ENCODE results near the gene CACFD1.

DNA sequence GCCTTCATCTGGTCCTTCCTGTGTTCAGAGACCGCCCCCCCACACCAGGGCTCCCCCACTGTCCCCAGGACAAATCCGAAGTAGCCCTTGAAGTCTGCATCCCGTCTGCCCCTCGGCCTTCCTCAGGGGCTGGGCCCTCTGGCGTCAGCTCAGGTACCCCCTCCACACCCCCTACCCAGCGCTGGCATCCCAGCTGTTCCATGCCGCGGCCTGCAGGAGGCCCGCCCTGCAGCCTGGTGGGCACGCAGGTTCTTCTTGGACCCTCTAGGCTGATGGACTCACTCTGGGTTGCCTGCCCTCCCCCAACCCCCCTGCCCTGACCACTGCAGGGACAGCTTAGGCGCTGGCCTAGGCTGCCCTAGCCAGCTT lies 12.5 kb downstream of the CACFD1 start:
- TF ChIP-seq, protein P1, sequence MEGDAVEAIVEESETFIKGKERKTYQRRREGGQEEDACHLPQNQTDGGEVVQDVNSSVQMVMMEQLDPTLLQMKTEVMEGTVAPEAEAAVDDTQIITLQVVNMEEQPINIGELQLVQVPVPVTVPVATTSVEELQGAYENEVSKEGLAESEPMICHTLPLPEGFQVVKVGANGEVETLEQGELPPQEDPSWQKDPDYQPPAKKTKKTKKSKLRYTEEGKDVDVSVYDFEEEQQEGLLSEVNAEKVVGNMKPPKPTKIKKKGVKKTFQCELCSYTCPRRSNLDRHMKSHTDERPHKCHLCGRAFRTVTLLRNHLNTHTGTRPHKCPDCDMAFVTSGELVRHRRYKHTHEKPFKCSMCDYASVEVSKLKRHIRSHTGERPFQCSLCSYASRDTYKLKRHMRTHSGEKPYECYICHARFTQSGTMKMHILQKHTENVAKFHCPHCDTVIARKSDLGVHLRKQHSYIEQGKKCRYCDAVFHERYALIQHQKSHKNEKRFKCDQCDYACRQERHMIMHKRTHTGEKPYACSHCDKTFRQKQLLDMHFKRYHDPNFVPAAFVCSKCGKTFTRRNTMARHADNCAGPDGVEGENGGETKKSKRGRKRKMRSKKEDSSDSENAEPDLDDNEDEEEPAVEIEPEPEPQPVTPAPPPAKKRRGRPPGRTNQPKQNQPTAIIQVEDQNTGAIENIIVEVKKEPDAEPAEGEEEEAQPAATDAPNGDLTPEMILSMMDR (IDR thresholded peaks at IDR 0.05), result no peak
- TF ChIP-seq POLR2AphosphoS5 (IDR thresholded peaks at IDR 0.05), result no peak
- TF ChIP-seq POLR2A (IDR thresholded peaks at IDR 0.05), result no peak

Data from sigmoid colon (tissue), 4 donors.